ENCODE measurements around the gene L1TD1.
"Not testable (repeated sequence)": the region's sequence is repeated elsewhere in the genome, so short reads cannot be mapped to it uniquely, and the experiment has no call there.

The L1TD1 gene

GRCh38 chr1:62183164-62184020, 11.3 kb upstream of the L1TD1 start:
- not testable (repeated sequence) for H3K79me2 ChIP-seq (ENCODE audit: insufficient read depth, low read length); H3K9me2 ChIP-seq (ENCODE audit: low read depth, low read length); H3K4me1 ChIP-seq (ENCODE audit: insufficient read depth, low read length, severe bottlenecking); H3K4me2 ChIP-seq (ENCODE audit: low read length); H4K20me1 ChIP-seq (ENCODE audit: insufficient read depth, low read length); H3K27ac ChIP-seq (ENCODE audit: low read depth, low read length, poor library complexity, severe bottlenecking); H3K4me3 ChIP-seq (ENCODE audit: low read depth, low read length, poor library complexity, severe bottlenecking); H3K9ac ChIP-seq (ENCODE audit: low read length); H3K9me3 ChIP-seq (ENCODE audit: low read length); H3K36me3 ChIP-seq (ENCODE audit: insufficient read depth, low read length); H2AFZ ChIP-seq (ENCODE audit: low read length); H3F3A ChIP-seq (ENCODE audit: insufficient read depth, low read length); H3K27me3 ChIP-seq (ENCODE audit: insufficient read depth, low read length)

DNA sequence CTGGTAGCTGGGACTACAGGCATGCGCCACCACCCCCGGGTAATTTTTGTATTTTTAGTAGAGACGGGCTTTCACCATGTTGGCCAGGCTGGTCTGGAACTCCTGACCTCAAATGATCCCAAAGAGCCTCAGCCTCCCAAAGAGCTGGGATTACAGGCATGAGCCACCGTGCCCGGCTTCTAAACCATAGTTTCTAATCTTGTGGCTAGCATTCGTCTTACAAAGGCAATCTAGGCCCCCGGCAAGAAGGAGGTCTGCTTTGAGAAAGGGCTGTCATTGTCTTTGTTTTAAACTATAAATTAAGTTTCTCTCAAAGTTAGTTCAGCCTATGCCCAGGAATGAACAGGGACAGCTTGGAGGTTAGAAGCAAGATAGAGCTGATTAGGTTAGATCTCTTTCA, 10.3 kb upstream of the L1TD1 start:
- Histone ChIP-seq H3K36me3 (ENCODE audit: insufficient read depth, low read length) (no peaks in the 10 kb centered on the region), H4K20me1 (ENCODE audit: insufficient read depth, low read length) (no peaks in the 10 kb centered on the region), H3K4me3 (ENCODE audit: low read depth, low read length, poor library complexity, severe bottlenecking) (no peak overlapping the region), H3K4me1 (ENCODE audit: insufficient read depth, low read length, severe bottlenecking) (no peaks in the 10 kb centered on the region), H3K4me2 (ENCODE audit: low read length) (no peak overlapping the region), H3K9ac (ENCODE audit: low read length) (no peak overlapping the region), H3F3A (ENCODE audit: insufficient read depth, low read length) (no peaks in the 10 kb centered on the region), H3K27ac (ENCODE audit: low read depth, low read length, poor library complexity, severe bottlenecking) (no peak overlapping the region), H3K27me3 (ENCODE audit: insufficient read depth, low read length) (no peaks in the 10 kb centered on the region), H3K79me2 (ENCODE audit: insufficient read depth, low read length) (no peaks in the 10 kb centered on the region), H3K9me2 (ENCODE audit: low read depth, low read length) (no peaks in the 10 kb centered on the region), H2AFZ (ENCODE audit: low read length) (no peak overlapping the region), H3K9me3 (ENCODE audit: low read length) (no peaks in the 10 kb centered on the region)
- TF ChIP-seq EZH2 (IDR thresholded peaks at IDR 0.05; ENCODE audit: borderline replicate concordance, low read length): no peak
- TF ChIP-seq CTCF (IDR thresholded peaks at IDR 0.05; ENCODE audit: low read length): no peak

GRCh38 chr1:62185233-62185632, 9.4 kb upstream of the L1TD1 start:
- H3F3A ChIP-seq (ENCODE audit: insufficient read depth, low read length); H3K9me2 ChIP-seq (ENCODE audit: low read depth, low read length); H3K4me1 ChIP-seq (ENCODE audit: insufficient read depth, low read length, severe bottlenecking); H3K4me3 ChIP-seq (ENCODE audit: low read depth, low read length, poor library complexity, severe bottlenecking); H3K36me3 ChIP-seq (ENCODE audit: insufficient read depth, low read length); H3K27me3 ChIP-seq (ENCODE audit: insufficient read depth, low read length); H3K27ac ChIP-seq (ENCODE audit: low read depth, low read length, poor library complexity, severe bottlenecking); H3K79me2 ChIP-seq (ENCODE audit: insufficient read depth, low read length); H4K20me1 ChIP-seq (ENCODE audit: insufficient read depth, low read length); H2AFZ ChIP-seq (ENCODE audit: low read length); H3K9me3 ChIP-seq (ENCODE audit: low read length); H3K9ac ChIP-seq (ENCODE audit: low read length); H3K4me2 ChIP-seq (ENCODE audit: low read length): not testable (repeated sequence)

GRCh38 chr1:62185677-62186076, 9.0 kb upstream of the L1TD1 start:
- Histone ChIP-seq H4K20me1 (ENCODE audit: insufficient read depth, low read length) (no peaks in the 10 kb centered on the region), H3K9me3 (ENCODE audit: low read length) (no peaks in the 10 kb centered on the region), H3K4me3 (ENCODE audit: low read depth, low read length, poor library complexity, severe bottlenecking) (no peak overlapping the region), H3K36me3 (ENCODE audit: insufficient read depth, low read length) (no peaks in the 10 kb centered on the region), H3K4me2 (ENCODE audit: low read length) (no peak overlapping the region), H3K9me2 (ENCODE audit: low read depth, low read length) (no peaks in the 10 kb centered on the region), H3K4me1 (ENCODE audit: insufficient read depth, low read length, severe bottlenecking) (no peaks in the 10 kb centered on the region), H2AFZ (ENCODE audit: low read length) (no peak overlapping the region), H3K9ac (ENCODE audit: low read length) (no peak overlapping the region), H3F3A (ENCODE audit: insufficient read depth, low read length) (no peaks in the 10 kb centered on the region), H3K27me3 (ENCODE audit: insufficient read depth, low read length) (no peaks in the 10 kb centered on the region), H3K79me2 (ENCODE audit: insufficient read depth, low read length) (no peaks in the 10 kb centered on the region), H3K27ac (ENCODE audit: low read depth, low read length, poor library complexity, severe bottlenecking) (no peak overlapping the region)
- TF ChIP-seq CTCF (IDR thresholded peaks at IDR 0.05; ENCODE audit: low read length) (no peak), EZH2 (IDR thresholded peaks at IDR 0.05; ENCODE audit: borderline replicate concordance, low read length) (no peak)

Measured in OCI-LY1 (cell line).